ENCODE measurements around the gene FBXO8. TPM values are rescaled to one million over a fixed set of nuclear protein-coding genes. Genes with fewer than 3 reads are reported as not detected.

The FBXO8 gene
- total RNA-seq, 1 donor from 2014 or later: 12.8 TPM

DNA sequence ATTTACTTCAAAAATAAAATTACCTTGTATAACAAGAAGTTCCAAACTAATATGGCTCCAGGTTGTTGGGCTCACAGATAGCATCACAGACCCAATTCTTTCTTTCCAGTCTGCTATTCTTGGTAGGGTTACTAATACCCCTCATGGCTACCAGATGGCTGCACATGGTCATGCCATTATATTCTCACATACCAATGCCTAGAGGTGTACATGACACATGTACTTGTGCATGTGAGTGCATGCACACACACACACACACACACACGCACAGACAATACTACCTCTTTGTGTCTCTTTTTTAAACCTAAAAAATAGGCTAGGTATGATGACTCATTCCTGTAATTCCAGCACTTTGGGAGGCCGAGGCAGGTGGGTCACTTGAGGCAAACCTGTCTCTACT, 31.1 kb downstream of the FBXO8 start:
- Mint-ChIP-seq H3K27ac (no peak overlapping the region), H3K9me3 (ENCODE audit: low read depth) (no peaks in the 10 kb centered on the region), H3K4me1 (ENCODE audit: low read depth) (peaks cover 2% of the 10 kb centered on the region), H3K27me3 (no peaks in the 10 kb centered on the region), H3K4me3 (ENCODE audit: low read depth) (no peak overlapping the region), H3K36me3 (ENCODE audit: insufficient read depth) (no peaks in the 10 kb centered on the region)
- TF ChIP-seq, protein P1, sequence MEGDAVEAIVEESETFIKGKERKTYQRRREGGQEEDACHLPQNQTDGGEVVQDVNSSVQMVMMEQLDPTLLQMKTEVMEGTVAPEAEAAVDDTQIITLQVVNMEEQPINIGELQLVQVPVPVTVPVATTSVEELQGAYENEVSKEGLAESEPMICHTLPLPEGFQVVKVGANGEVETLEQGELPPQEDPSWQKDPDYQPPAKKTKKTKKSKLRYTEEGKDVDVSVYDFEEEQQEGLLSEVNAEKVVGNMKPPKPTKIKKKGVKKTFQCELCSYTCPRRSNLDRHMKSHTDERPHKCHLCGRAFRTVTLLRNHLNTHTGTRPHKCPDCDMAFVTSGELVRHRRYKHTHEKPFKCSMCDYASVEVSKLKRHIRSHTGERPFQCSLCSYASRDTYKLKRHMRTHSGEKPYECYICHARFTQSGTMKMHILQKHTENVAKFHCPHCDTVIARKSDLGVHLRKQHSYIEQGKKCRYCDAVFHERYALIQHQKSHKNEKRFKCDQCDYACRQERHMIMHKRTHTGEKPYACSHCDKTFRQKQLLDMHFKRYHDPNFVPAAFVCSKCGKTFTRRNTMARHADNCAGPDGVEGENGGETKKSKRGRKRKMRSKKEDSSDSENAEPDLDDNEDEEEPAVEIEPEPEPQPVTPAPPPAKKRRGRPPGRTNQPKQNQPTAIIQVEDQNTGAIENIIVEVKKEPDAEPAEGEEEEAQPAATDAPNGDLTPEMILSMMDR (IDR thresholded peaks at IDR 0.05; ENCODE audit: unreplicated experiment): no peak
- DNase-seq (ENCODE audit: low spot score, unreplicated experiment): no peak

DNA sequence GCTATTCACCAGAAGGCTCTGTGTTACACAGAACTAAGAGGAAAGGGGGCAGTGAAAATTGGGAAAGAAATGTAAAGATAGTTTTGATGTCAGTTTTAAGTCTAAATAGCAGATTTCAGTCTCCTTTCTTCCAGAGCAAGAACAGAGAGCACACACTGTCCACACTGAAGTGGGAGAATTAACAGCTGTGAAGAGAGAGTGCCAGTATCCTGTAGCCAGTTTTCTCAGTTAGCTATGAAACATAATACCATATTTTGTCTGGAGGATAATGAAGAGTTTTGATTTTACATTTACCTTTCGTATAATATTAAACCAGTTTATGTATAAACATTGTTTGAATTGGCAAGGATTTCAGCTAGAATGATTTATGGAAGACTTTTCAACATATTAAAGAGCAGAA, 35.1 kb downstream of the FBXO8 start:
- Mint-ChIP-seq H3K9me3 (ENCODE audit: low read depth) (no peaks in the 10 kb centered on the region), H3K36me3 (ENCODE audit: insufficient read depth) (no peaks in the 10 kb centered on the region), H3K27me3 (no peaks in the 10 kb centered on the region), H3K4me1 (ENCODE audit: low read depth) (peaks cover 2% of the 10 kb centered on the region), H3K4me3 (ENCODE audit: low read depth) (no peak overlapping the region), H3K27ac (no peak overlapping the region)
- no peak for DNase-seq (ENCODE audit: low spot score, unreplicated experiment)
- TF ChIP-seq, protein P1 (IDR thresholded peaks at IDR 0.05; ENCODE audit: unreplicated experiment): no peak

DNA sequence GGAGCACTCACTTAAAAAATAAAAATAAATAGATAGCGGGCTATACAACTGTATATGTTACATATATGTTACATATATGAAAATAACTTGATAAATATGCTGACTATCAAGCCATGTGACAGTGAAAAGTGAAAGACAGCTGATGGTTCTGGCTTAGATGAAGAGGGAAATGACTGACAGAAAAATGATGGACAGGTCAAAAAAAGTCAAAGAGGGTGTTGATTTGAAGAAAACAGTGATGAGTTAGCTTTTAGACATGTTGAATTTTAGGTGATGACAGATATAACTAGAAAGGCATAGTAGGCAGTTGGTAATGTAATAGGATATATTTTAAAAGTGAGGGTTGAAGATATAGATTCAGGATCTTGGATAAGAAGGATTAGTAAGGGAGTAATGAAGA, 37.8 kb downstream of the FBXO8 start:
- DNase-seq (ENCODE audit: low spot score, unreplicated experiment): no peak
- Mint-ChIP-seq H3K4me3 (ENCODE audit: low read depth) (no peak overlapping the region), H3K4me1 (ENCODE audit: low read depth) (peaks cover 2% of the 10 kb centered on the region), H3K9me3 (ENCODE audit: low read depth) (no peaks in the 10 kb centered on the region), H3K36me3 (ENCODE audit: insufficient read depth) (no peaks in the 10 kb centered on the region), H3K27ac (no peak overlapping the region), H3K27me3 (no peaks in the 10 kb centered on the region)
- TF ChIP-seq, protein P1 (IDR thresholded peaks at IDR 0.05; ENCODE audit: unreplicated experiment): no peak

DNA sequence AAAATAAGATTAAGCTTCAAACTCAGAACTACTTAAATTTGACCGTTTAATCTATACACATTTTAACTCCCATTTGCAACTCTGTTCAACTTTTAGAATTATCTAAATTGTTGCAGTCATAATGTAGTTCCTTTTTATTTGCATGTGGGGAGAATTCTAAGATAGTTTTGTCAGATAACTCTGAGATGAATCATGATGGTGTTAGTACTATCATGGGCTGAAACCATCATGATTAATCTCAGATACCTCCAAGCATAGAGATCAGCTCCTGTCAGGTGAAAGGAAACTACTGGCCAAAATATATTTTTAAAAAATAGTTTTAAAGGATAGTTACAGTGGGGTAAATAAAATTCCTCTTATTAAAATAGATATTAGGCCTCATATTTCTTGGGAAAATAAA, 39.0 kb downstream of the FBXO8 start:
- no peak overlapping the region for H3K4me3 Mint-ChIP-seq (ENCODE audit: low read depth)
- H3K4me1 Mint-ChIP-seq (ENCODE audit: low read depth): peaks cover 2% of the 10 kb centered on the region
- no peaks in the 10 kb centered on the region for H3K9me3 Mint-ChIP-seq (ENCODE audit: low read depth)
- H3K36me3 Mint-ChIP-seq (ENCODE audit: insufficient read depth): no peaks in the 10 kb centered on the region
- DNase-seq (ENCODE audit: low spot score, unreplicated experiment): no peak
- no peaks in the 10 kb centered on the region for H3K27me3 Mint-ChIP-seq
- TF ChIP-seq, protein P1 (IDR thresholded peaks at IDR 0.05; ENCODE audit: unreplicated experiment): no peak
- no peak overlapping the region for H3K27ac Mint-ChIP-seq

DNA sequence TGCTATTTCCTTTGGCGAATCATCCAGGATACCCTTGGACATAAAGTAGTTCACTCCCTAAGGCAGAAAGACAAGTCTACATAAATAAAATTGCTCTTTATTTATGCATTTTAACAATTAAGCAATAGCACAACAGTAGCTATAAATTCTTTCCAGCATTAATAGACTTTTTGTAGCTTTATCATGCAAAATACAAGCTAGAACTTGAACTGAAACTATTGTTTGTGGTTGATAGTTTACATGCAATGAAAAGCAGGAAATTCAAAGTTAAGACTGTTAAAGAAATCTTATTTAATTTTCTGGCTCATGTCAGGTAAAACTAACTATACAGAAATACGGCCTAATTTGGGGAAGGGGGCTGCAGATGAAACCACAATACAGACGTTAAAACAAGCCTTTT, 42.3 kb downstream of the FBXO8 start:
- no peak overlapping the region for H3K27ac Mint-ChIP-seq

More for the DNA sequence above, 42.3 kb downstream of the FBXO8 start:
- H3K36me3 Mint-ChIP-seq (ENCODE audit: insufficient read depth): peaks cover 1% of the 10 kb centered on the region
- no peaks in the 10 kb centered on the region for H3K4me1 Mint-ChIP-seq (ENCODE audit: low read depth)
- no peaks in the 10 kb centered on the region for H3K27me3 Mint-ChIP-seq
- H3K4me3 Mint-ChIP-seq (ENCODE audit: low read depth): no peak overlapping the region
- TF ChIP-seq, protein P1 (IDR thresholded peaks at IDR 0.05; ENCODE audit: unreplicated experiment): no peak
- no peak for DNase-seq (ENCODE audit: low spot score, unreplicated experiment)
- no peaks in the 10 kb centered on the region for H3K9me3 Mint-ChIP-seq (ENCODE audit: low read depth)

Measured in progenitor cell of endocrine pancreas (in vitro differentiated cells).